Measurements from ENCODE around the gene PLEKHA8.

Gene PLEKHA8

DNA sequence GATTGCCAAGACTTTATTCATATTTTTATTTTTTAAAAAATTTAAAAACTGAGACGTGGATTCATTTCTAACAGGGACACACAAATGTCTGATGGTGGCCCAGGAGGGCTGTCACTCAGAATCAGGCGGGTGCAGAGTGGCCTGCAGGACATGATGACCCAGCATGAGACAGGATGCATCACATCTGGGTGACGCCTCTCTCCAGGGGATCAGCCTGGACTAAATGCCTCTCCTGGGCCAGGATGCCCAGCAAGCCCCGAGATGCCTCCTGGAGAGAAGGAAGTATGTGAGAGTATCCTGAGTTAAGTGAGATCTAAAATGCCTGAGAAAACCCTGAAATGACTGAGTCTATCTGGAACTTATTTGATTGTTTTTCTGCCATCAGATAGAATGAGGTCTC, 89.7 kb downstream of the PLEKHA8 start:
- no peak overlapping the region for H3K27ac ChIP-seq
- H3K4me3 ChIP-seq (ENCODE audit: low read depth in 1 of 2, low read length in 1 of 2) = no peak overlapping the region
- no peaks in the 10 kb centered on the region for H3K36me3 ChIP-seq
- H3K27me3 ChIP-seq = no peaks in the 10 kb centered on the region
- no peaks in the 10 kb centered on the region for H3K4me1 ChIP-seq (ENCODE audit: control insufficient read depth in 1 of 2, insufficient read depth in 1 of 2, low read depth in 1 of 2, low read length in 1 of 2)
- no peaks in the 10 kb centered on the region for H3K9me3 ChIP-seq
- TF ChIP-seq, protein P1, sequence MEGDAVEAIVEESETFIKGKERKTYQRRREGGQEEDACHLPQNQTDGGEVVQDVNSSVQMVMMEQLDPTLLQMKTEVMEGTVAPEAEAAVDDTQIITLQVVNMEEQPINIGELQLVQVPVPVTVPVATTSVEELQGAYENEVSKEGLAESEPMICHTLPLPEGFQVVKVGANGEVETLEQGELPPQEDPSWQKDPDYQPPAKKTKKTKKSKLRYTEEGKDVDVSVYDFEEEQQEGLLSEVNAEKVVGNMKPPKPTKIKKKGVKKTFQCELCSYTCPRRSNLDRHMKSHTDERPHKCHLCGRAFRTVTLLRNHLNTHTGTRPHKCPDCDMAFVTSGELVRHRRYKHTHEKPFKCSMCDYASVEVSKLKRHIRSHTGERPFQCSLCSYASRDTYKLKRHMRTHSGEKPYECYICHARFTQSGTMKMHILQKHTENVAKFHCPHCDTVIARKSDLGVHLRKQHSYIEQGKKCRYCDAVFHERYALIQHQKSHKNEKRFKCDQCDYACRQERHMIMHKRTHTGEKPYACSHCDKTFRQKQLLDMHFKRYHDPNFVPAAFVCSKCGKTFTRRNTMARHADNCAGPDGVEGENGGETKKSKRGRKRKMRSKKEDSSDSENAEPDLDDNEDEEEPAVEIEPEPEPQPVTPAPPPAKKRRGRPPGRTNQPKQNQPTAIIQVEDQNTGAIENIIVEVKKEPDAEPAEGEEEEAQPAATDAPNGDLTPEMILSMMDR (IDR thresholded peaks at IDR 0.05) = no peak

DNA sequence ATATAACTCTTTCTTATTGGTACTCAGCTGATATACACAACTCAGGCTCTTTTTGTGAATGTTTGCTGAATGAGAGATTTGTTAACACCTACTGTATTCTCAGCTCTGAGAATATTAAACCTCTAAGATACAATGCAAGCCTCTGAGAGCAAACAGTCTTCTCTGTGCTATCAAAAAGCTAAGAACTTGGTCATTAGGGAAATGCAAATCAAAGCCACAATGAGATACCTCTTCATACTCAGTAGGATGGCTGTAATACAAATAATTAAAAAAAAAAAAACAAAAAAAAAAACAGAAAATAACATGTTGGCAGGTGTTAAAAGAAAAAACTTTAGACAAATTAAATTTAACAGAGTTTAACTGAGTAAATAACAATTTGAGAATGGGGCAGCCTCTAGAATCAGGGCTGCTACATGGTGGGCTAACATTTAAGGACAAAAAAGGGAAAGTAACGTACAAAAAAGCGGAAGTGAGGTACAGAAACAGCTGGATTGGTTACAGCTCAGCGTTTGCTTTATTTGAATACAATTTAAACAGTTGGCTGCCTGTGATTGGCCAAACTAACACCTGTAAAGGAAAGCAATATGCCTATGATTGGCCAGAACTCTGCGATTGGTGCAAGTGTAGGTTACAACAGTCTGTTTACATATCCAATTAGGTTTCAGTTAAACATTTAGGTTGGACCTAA, 91.8 kb downstream of the PLEKHA8 start:
- no peaks in the 10 kb centered on the region for H3K4me1 ChIP-seq (ENCODE audit: control insufficient read depth in 1 of 2, insufficient read depth in 1 of 2, low read depth in 1 of 2, low read length in 1 of 2)
- H3K4me3 ChIP-seq (ENCODE audit: low read depth in 1 of 2, low read length in 1 of 2) = no peak overlapping the region
- H3K27me3 ChIP-seq = no peaks in the 10 kb centered on the region
- H3K36me3 ChIP-seq = no peaks in the 10 kb centered on the region
- TF ChIP-seq, protein P1 (IDR thresholded peaks at IDR 0.05) = no peak
- H3K9me3 ChIP-seq = no peaks in the 10 kb centered on the region
- no peak overlapping the region for H3K27ac ChIP-seq

DNA sequence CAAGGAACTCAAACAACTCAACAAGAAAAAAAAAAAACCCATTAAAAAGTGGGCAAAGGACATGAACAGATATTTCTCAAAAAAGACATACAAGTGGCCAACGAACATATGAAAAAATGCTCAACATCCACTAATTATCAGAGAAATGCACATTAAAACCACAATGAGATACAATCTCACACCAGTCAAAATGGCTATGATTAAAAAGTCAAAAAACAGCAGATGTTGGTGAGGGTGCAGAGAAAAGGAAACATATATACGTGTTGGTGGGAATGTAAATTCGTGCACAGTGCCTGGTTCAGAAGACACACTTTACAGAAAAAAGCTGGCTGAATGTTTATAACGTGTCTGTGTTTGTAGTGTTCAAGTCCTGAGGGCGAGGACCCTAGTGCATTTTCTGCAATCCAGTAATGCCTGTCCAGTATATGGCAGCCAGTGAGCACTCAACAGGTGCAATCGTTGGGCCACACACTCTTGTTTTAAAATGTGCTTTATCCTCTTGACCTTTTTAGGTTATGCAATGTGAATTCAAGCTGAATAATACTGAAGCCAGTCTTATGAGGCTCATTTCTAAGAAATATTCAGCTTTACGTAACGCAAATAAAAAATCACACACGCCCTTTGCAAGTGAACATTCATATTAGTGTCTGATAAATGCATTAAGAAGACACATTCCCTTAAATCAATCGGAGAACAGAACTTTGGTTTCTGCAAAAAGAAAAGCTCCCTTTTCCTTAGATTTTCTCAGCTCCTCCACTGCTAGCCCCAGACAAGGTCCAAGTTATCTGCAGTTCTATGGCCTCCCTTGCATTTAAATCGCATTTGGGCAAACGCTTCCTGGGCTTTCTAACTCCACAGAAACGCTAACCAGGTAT, 105.8 kb downstream of the PLEKHA8 start:
- H3K36me3 ChIP-seq = peaks cover 5% of the 10 kb centered on the region
- H3K27ac ChIP-seq = peak overlapping the region; percentile 95
- TF ChIP-seq, protein P1 (IDR thresholded peaks at IDR 0.05) = no peak
- H3K4me1 ChIP-seq (ENCODE audit: control insufficient read depth in 1 of 2, insufficient read depth in 1 of 2, low read depth in 1 of 2, low read length in 1 of 2) = peaks cover 17 to 22% of the 10 kb centered on the region in 2 experiments
- H3K4me3 ChIP-seq (ENCODE audit: low read depth in 1 of 2, low read length in 1 of 2) = peak overlapping the region; percentile 68 to 73
- H3K27me3 ChIP-seq = peaks cover 15% of the 10 kb centered on the region
- H3K9me3 ChIP-seq = no peaks in the 10 kb centered on the region

DNA sequence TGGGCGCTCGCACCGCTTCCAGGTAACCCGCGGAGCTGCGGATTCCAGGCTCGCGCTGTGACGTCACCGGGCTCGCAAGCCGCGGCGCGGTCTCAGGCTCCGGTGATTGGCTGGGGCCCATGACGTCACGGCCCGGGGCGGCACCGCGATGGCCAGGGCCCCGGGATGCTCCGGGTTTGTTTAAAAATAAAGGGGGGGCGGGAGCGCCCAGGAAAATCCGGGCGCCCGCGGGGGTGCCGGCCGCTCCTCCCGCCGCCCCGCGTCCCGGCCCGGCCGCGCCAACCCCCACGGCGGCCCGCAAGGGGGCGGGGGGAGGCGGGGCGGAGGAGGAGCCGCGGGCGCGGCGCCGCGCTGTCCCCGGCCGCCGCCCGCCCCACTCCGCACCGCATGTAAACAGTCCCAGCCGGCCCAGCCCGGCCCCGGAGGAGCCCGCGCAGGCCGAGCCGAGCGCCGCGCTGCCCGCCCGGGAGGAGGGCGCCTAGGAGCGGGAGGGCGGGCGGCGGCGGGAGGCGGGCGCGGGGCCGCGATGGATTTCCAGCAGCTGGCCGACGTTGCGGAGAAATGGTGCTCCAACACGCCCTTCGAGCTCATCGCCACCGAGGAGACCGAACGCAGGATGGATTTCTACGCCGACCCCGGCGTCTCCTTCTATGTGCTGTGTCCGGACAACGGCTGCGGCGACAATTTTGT, 106.5 kb downstream of the PLEKHA8 start, which contains the start of gene MTURN:
MTURN (plus strand) TSS at position 376 of the 690 bp plus-strand sequence; CDS start at position 527, 151 bp downstream.
- Histone ChIP-seq H3K27ac (peak within 1 kb of the TSS; percentile 95), H3K4me3 (ENCODE audit: low read depth in 1 of 2, low read length in 1 of 2) (peak within 1 kb of the TSS; percentile 73 to 78), H3K36me3 (peaks cover 5% of the 10 kb centered on the region), H3K4me1 (ENCODE audit: control insufficient read depth in 1 of 2, insufficient read depth in 1 of 2, low read depth in 1 of 2, low read length in 1 of 2) (peaks cover 17 to 19% of the 10 kb centered on the region in 2 experiments), H3K27me3 (peaks cover 15% of the 10 kb centered on the region), H3K9me3 (no peaks in the 10 kb centered on the region)
- TF ChIP-seq, protein P1 (IDR thresholded peaks at IDR 0.05) = peak; percentile 50

DNA sequence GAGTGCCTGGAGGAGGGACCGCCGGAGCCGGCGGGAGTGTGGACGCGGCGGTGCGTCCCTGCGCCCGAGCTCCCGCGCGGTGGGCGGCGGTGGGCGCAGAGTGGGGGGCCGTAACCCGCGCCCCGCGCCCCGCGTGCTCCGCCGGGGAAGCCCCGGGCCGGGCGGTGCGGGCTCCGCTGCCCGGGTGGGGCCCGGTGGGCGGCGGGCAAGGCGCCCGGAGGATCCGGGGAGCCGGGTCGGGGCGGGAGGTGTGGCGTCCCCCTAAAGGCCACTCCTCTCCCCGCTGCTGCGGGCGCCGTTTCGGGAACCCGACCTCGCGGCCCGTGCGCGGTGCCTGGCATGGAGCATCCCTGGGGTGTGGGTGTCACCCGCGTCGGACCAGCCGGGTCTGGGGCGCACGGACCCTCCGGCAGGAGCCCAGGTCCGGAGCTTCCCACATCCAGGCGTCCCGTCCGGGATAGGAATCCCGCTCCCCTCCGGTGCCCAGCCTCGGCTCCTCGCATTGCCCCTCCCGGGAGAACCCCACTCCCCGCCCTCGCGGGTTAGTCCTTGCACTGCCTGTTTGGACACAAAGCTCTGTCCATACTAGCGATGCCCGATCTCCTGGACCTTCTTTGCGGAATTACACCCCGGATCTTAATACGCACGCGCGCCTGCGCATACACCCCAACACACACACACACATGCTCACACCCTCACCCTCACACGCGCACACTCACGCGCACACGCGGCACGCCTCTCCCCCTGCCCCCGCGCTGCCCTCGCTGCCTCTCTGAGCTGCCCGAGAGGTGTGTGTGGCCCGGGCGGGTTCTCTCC, 107.3 kb downstream of the PLEKHA8 start:
- Histone ChIP-seq H3K9me3 (no peaks in the 10 kb centered on the region), H3K27me3 (peaks cover 15% of the 10 kb centered on the region), H3K36me3 (peaks cover 5% of the 10 kb centered on the region), H3K4me1 (ENCODE audit: control insufficient read depth in 1 of 2, insufficient read depth in 1 of 2, low read depth in 1 of 2, low read length in 1 of 2) (peaks cover 17 to 19% of the 10 kb centered on the region in 2 experiments), H3K27ac (peak overlapping the region; percentile 95), H3K4me3 (ENCODE audit: low read depth in 1 of 2, low read length in 1 of 2) (peak overlapping the region; percentile 73 to 78)
- TF ChIP-seq, protein P1 (IDR thresholded peaks at IDR 0.05) = no peak
